Left renal pelvis (tissue), 4 donors: ENCODE data around the gene SLC25A39. TPM values are rescaled to one million over a fixed set of nuclear protein-coding genes. Genes with fewer than 3 reads are reported as not detected.
A peak's percentile ranks its signal among the peaks of the same experiment; 100 is the strongest.
"Not testable (repeated sequence)": the region's sequence is repeated elsewhere in the genome, so short reads cannot be mapped to it uniquely, and the experiment has no call there.

Source experiments
- DNase-seq, 4 donors: peaks; one replicate each; pipeline ENCODE4 v3.0.0-alpha.2; 2013; ENCODE audit warnings: low read depth in 4 of 4, low spot score in 3 of 4
- polyA plus RNA-seq, 4 donors: library from polyadenylated mRNA; unstranded; fragments of 120-200 nt; gene quantifications; one replicate each; pipeline ENCODE4 v1.2.1, GENCODE V29; 2013; ENCODE audit not compliant: insufficient read length in 4 of 4

Gene SLC25A39
- 100 to 1,000 TPM in 2 of 4 donors, 10 to 100 TPM in 2; 80.2 to 123 (median 106) TPM for polyA plus RNA-seq

GRCh38 chr17:44324571-44325275, at the start of gene SLC25A39:
Gene SLC25A39 (minus strand): TSS chr17:44324823. CDS start chr17:44323562, 1,261 bp downstream.
- peak; percentile 81 to 88 (median 86) for DNase-seq

GRCh38 chr17:44372036-44372435, 47.4 kb upstream of the SLC25A39 start:
- no peak for DNase-seq

GRCh38 chr17:44369414-44370023, 44.9 kb upstream of the SLC25A39 start:
- not testable (repeated sequence) for DNase-seq

- not testable (repeated sequence) for DNase-seq
These were observed 44.0 kb upstream of the SLC25A39 start for GRCh38 chr17:44368391-44369243.

GRCh38 chr17:44367231-44367979, 42.8 kb upstream of the SLC25A39 start:
- DNase-seq, result no peak

GRCh38 chr17:44365051-44365450, 40.4 kb upstream of the SLC25A39 start:
- not testable (repeated sequence) for DNase-seq

GRCh38 chr17:44363613-44364159, 39.1 kb upstream of the SLC25A39 start, which contains the start of gene FAM171A2:
Gene FAM171A2 (minus strand): TSS chr17:44363853. CDS start chr17:44363714, 139 bp downstream.
- DNase-seq, result no peak

GRCh38 chr17:44362949-44363612, 38.5 kb upstream of the SLC25A39 start:
- DNase-seq, result no peak

- no peak for DNase-seq
These were observed 37.9 kb upstream of the SLC25A39 start for GRCh38 chr17:44362459-44362948.

GRCh38 chr17:44361292-44362260, 37.0 kb upstream of the SLC25A39 start:
- DNase-seq, result no peak

GRCh38 chr17:44360826-44361225, 36.2 kb upstream of the SLC25A39 start:
- DNase-seq, result peak in 1 of 4 donors; percentile 76

GRCh38 chr17:44360144-44360533, 35.5 kb upstream of the SLC25A39 start:
- no peak for DNase-seq

GRCh38 chr17:44359458-44360143, 35.0 kb upstream of the SLC25A39 start:
- DNase-seq, result no peak

GRCh38 chr17:44359006-44359405, 34.4 kb upstream of the SLC25A39 start:
- DNase-seq, result no peak

GRCh38 chr17:44358066-44358465, 33.4 kb upstream of the SLC25A39 start:
- DNase-seq, result no peak

- no peak for DNase-seq
These were observed 31.6 kb upstream of the SLC25A39 start for GRCh38 chr17:44356241-44356640.

GRCh38 chr17:44355642-44356099, 31.0 kb upstream of the SLC25A39 start:
- DNase-seq, result no peak
